ENCODE measurements around the gene ATP11C.

DNA sequence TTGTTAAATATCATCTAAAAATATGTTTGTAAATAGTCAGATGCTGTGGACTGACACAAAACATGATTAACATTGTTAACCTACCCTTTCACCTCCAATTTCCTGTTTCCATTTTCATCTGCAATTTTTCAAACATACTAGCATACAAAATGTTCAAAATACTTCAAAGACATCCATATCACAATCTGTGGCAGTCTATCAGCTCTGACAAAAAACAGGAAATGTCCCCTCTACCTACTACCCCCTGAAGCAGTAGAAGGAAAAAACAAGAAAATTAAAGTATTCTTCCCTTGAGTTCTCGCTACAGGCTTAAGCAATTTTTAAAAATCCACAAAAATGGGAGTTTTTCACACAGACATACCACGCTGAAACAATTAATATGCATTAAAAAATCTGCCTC, 116.6 kb downstream of the ATP11C start:
- TF ChIP-seq, protein P1, sequence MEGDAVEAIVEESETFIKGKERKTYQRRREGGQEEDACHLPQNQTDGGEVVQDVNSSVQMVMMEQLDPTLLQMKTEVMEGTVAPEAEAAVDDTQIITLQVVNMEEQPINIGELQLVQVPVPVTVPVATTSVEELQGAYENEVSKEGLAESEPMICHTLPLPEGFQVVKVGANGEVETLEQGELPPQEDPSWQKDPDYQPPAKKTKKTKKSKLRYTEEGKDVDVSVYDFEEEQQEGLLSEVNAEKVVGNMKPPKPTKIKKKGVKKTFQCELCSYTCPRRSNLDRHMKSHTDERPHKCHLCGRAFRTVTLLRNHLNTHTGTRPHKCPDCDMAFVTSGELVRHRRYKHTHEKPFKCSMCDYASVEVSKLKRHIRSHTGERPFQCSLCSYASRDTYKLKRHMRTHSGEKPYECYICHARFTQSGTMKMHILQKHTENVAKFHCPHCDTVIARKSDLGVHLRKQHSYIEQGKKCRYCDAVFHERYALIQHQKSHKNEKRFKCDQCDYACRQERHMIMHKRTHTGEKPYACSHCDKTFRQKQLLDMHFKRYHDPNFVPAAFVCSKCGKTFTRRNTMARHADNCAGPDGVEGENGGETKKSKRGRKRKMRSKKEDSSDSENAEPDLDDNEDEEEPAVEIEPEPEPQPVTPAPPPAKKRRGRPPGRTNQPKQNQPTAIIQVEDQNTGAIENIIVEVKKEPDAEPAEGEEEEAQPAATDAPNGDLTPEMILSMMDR (IDR thresholded peaks at IDR 0.05) = no peak
- TF ChIP-seq EP300 (IDR thresholded peaks at IDR 0.05; ENCODE audit: low read depth) = no peak

Measured in transverse colon (tissue), 3 donors.